Measurements from ENCODE around the gene SH3BP5L. TPM values are rescaled to one million over a fixed set of nuclear protein-coding genes. Genes with fewer than 3 reads are reported as not detected.

The SH3BP5L gene
- total and polyA plus RNA-seq, 5 donors: 15.3 to 20.8 (median 18.0) TPM

Small RNA genes lying within 50 kb of the gene (microRNA-seq; reads per million reads assigned to microRNA genes)
- 8.0 to 9.3 reads per million in 2 donors for gene MIR3124

Other genes with a start within 250 kb of the SH3BP5L start
- gene OR2T10, start 228.2 kb downstream of the SH3BP5L start, total RNA-seq: not detected
- gene OR2T10, start 228.2 kb downstream of the SH3BP5L start, polyA plus RNA-seq: not detected
- gene OR2T11, start 190.8 kb downstream of the SH3BP5L start, total RNA-seq: not detected
- not detected for gene OR2T11, start 190.8 kb downstream of the SH3BP5L start, polyA plus RNA-seq
- not detected for gene OR2T35, start 180.6 kb downstream of the SH3BP5L start, total RNA-seq
- not detected for gene OR2T35, start 180.6 kb downstream of the SH3BP5L start, polyA plus RNA-seq
- gene OR2T27, start 170.4 kb downstream of the SH3BP5L start, total RNA-seq: not detected
- gene OR2T27, start 170.4 kb downstream of the SH3BP5L start, polyA plus RNA-seq: not detected
- gene OR14I1, start 123.1 kb downstream of the SH3BP5L start, total RNA-seq: not detected
- gene OR14I1, start 123.1 kb downstream of the SH3BP5L start, polyA plus RNA-seq: not detected
- not detected for gene LYPD8, start 70.2 kb downstream of the SH3BP5L start, total RNA-seq
- not detected for gene LYPD8, start 70.2 kb downstream of the SH3BP5L start, polyA plus RNA-seq
- 10 to 100 TPM; 34.6 to 52.7 (median 40.5) TPM for gene ZNF672, start 12.3 kb upstream of the SH3BP5L start, total RNA-seq
- 29.3 TPM for gene ZNF672, start 12.3 kb upstream of the SH3BP5L start, polyA plus RNA-seq
- 10 to 100 TPM; 12.8 to 27.2 (median 19.6) TPM for gene ZNF692, start 33.2 kb upstream of the SH3BP5L start, total RNA-seq
- gene ZNF692, start 33.2 kb upstream of the SH3BP5L start, polyA plus RNA-seq: 24.4 TPM
- gene PGBD2, start 80.3 kb upstream of the SH3BP5L start, total RNA-seq: 1 to 10 TPM; 2.6 to 3.8 (median 2.7) TPM
- 2.9 TPM for gene PGBD2, start 80.3 kb upstream of the SH3BP5L start, polyA plus RNA-seq